M059J (cell line): Measurements from ENCODE around the gene CYBC1. TPM values are rescaled to one million over a fixed set of nuclear protein-coding genes. Genes with fewer than 3 reads are reported as not detected.
"Not testable (repeated sequence)": the region's sequence is repeated elsewhere in the genome, so short reads cannot be mapped to it uniquely, and the experiment has no call there.

Source experiments
- DNase-seq: peaks from one replicate; pipeline ENCODE4 v3.0.0-alpha.2; 2012; ENCODE audit warnings: low read depth
- total RNA-seq: library from RNA; depleted of rRNA; stranded (reverse); fragments of >200 nt; shearing (Covaris generic); gene quantifications from 2 replicates; pipeline ENCODE4 v1.2.3, GENCODE V29; 2014

Gene CYBC1
- total RNA-seq, 1 experiment from 2014 or later, result 45.1 TPM

DNA sequence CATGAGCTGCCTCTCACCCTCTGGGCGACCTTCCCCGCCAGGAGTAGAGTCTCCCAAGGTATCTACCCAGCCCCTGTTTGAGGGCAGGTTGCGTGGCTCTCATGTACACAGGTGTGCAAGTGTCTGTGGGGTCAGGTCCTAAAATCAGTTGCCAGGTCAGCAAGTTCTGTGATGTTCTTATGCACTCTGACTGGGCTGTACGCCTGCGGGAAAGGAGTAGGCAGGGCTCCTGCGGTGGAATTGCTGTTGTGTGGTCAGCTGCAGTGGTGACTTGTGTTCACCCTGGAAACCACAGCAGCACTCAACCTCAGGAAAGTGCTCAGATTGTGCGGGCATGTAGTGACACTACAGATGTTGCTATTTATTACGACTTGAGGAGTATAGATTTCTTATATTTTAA, 27.4 kb upstream of the CYBC1 start:
- DNase-seq, result no peak

- no peak for DNase-seq
Measured at GRCh38 chr17:82475458-82475857, 24.9 kb upstream of the CYBC1 start.

GRCh38 chr17:82474223-82475010, 23.9 kb upstream of the CYBC1 start:
- no peak for DNase-seq

DNA sequence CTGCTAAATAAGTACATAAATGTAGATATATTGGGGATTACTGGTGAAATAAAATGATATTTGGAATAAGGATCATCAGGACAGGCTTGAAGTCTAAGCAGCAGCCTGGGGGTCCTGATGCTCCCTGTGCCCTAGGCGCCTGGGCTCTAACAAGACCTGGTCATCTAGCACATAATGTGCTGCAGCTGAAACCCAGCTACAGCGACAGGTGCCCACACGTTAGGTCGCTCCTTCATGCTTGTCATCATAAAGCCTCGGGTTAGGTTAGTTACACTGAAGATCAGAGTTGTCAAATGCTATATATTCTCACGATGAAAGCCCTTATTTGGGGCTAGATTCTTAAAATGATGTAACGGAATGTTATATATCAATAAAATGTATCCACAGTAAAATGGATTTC, 19.5 kb upstream of the CYBC1 start:
- DNase-seq, result no peak

GRCh38 chr17:82468692-82469091, 18.1 kb upstream of the CYBC1 start:
- no peak for DNase-seq

- DNase-seq, result no peak
Measured at GRCh38 chr17:82465023-82465603, 14.6 kb upstream of the CYBC1 start.

- DNase-seq, result no peak
Measured at GRCh38 chr17:82464567-82464929, 14.0 kb upstream of the CYBC1 start.

- DNase-seq, result no peak
Measured at GRCh38 chr17:82463925-82464566, 13.5 kb upstream of the CYBC1 start.

DNA sequence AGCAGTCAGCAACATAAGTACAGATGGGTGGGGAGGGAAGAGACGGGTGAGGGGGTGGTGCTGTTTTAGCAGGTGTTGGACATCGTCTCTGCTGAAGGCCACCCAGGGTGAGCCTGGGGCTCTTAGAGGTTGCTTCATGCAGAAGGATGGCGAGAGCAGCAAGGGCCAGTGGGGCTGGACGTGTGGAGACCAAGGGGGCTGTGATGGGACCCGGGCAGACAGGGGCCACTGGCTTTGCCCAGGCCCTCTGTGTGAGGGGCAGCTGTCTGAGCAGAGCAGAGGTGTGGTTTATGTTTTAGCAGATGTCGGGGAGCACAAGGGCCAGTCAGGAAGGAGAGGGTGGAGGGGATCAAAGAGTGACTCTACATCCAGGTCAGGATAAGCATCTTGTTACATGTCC, 12.8 kb upstream of the CYBC1 start:
- DNase-seq, result no peak

GRCh38 chr17:82461827-82462524, 11.4 kb upstream of the CYBC1 start:
- no peak for DNase-seq

DNA sequence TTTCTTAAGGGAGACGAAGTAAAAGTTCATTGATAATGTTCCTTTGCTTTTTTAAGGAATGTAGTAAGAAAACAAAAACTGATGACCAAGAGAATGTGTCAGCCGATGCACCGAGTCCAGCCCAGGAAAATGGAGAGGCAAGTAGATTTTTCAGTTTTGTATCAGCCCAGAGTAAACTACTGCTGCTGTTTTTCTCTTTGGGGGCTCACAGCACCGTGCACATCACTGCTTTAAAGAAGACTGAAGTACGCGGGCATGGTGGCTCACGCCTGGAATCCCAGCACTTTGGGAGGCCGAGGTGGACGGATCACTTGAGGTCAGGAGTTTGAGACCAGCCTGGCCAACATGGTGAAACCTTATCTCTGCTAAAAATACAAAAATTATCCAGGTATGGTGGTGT, 9.4 kb upstream of the CYBC1 start:
- DNase-seq, result not testable (repeated sequence)

DNA sequence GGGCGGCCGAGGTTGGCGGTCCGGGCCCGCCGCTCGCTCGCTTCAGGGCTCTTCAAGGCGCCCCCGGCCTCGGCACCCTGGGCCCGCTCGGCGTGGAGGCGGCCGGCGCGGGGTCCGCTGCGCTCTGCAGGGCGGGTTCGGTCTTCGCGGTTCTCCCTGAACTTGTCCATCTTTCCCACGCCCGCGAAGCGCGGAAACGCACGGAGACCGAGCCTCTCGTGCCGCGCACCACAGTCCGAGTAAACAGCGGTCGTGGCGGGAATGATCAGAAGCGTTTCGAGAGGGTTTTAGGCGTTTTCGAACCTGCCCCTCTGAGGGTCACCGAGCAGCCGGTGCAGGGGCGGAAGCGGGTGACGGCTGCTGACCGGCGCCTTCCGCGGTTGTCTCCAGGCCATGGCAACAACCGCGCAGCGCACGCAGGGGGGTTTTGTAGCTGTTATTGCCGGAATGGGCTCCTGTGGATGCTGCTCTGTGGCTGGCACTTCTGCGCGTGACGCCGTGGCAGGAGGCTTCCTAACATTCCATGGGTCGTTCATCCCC, 8.4 kb upstream of the CYBC1 start:
- peak; percentile 51 for DNase-seq

GRCh38 chr17:82458179-82458884, 7.8 kb upstream of the CYBC1 start, which contains the start of gene NARF:
TSS of gene NARF (plus strand) at chr17:82458741. CDS start at chr17:82458804, 63 bp downstream.
- peak; percentile 98 for DNase-seq

GRCh38 chr17:82457929-82458178, 7.3 kb upstream of the CYBC1 start:
- DNase-seq, result no peak

- no peak for DNase-seq
Measured at GRCh38 chr17:82457073-82457928, 6.7 kb upstream of the CYBC1 start.

- not testable (repeated sequence) for DNase-seq
Measured at GRCh38 chr17:82453706-82454105, 3.2 kb upstream of the CYBC1 start.

- DNase-seq, result not testable (repeated sequence)
Measured at GRCh38 chr17:82453151-82453550, 2.6 kb upstream of the CYBC1 start.

DNA sequence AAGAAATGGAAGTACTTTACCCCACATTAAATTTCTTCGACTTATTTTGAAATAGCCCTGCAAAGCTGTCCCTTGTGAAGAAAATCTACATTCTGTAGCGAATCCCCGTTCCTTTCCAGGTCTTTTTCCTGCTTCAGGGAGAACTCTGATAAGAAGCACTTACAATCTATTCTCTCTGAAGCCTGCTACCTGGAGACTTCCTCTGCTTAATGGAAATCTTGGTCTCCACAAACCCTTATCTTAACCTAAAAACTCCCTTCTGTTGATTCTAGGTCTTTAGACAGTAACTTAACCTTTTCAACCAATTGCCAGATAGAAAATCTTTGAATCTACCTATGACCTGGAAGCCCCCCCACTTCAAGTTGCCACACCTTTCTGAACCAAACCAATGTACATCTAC, 1.6 kb upstream of the CYBC1 start:
- no peak for DNase-seq

- no peak for DNase-seq
Measured at GRCh38 chr17:82449883-82450356, 632 bp downstream of the CYBC1 start.

DNA sequence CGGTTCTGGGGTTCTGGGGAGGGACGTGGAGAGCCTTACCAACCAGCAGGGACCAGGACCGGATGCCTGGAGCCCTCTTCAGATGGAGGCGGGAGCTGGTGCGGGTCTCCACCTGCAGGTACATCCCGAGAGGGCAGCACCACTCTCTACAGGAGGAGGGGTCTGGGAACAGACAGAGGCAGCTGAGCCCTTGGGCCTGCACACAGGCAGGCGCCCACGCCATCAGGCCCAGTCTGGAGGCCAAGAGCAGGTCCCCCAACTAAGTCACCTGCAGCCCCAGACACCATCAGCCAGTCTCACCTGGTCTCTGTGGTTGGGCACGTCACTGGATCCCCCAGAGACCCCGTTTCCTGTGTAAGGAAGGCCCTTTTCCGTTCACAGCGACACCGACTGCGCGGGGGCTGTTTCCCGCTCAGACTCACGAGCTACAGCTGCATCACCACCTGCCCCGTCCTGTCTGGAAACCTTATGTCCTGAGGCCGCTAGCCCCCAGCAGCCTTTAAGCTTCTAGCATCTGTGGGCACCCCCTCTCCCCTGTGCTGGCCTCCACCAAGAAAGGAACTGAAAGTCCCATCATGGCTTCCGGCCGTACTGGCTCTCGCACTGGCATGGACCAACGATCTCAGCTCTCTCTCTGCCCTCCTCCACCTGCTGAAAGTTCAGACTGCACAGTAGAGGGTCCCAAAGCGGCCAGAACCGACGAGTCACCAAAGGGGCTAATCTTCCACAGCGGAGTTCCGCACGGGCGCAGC, 1.2 kb downstream of the CYBC1 start:
- DNase-seq, result no peak
